Neuronal stem cell (in vitro differentiated cells): ENCODE results near the gene IFFO2.
A peak's percentile ranks its signal among the peaks of the same experiment; 100 is the strongest.

Experiments
- DNase-seq: peaks from one replicate; pipeline ENCODE4 v3.0.0-alpha.2; 2013; ENCODE audit warnings: low spot score
- H2AFZ ChIP-seq: one replicate; pipeline ENCODE4 v1.6.1; 2013; ENCODE audit warnings: mild to moderate bottlenecking, low read length, inconsistent platforms
- H2AK5ac ChIP-seq: 2 replicates; pipeline ENCODE4 v1.6.1; 2013; ENCODE audit warnings: low read depth, mild to moderate bottlenecking, inconsistent platforms, low read length, moderate library complexity, mixed read lengths
- H2BK120ac ChIP-seq: 2 replicates; pipeline ENCODE4 v1.6.1; 2013; ENCODE audit warnings: low read depth, mild to moderate bottlenecking, inconsistent platforms, low read length, moderate library complexity, mixed read lengths
- H2BK12ac ChIP-seq: one replicate; pipeline ENCODE4 v1.6.1; 2013; ENCODE audit warnings: low read length, inconsistent platforms
- H2BK15ac ChIP-seq: 2 replicates; pipeline ENCODE4 v1.6.1; 2013; ENCODE audit warnings: mild to moderate bottlenecking, low read length, inconsistent platforms, mixed read lengths
- H2BK5ac ChIP-seq: one replicate; pipeline ENCODE4 v1.6.1; 2013; ENCODE audit warnings: inconsistent platforms, mild to moderate bottlenecking, low read length, moderate library complexity
- H3K14ac ChIP-seq: one replicate; pipeline ENCODE4 v1.6.1; 2013; ENCODE audit warnings: low read length, inconsistent platforms
- H3K18ac ChIP-seq: 2 replicates; pipeline ENCODE4 v1.6.1; 2013; ENCODE audit warnings: low read length, inconsistent platforms
- H3K23ac ChIP-seq: 2 replicates; pipeline ENCODE4 v1.6.1; 2013; ENCODE audit warnings: low read depth, mild to moderate bottlenecking, mixed read lengths, low read length, inconsistent platforms; ENCODE audit not compliant: poor library complexity
- H3K27ac ChIP-seq: replicated peaks from 3 replicates; pipeline ENCODE4 v1.5.1; 2013; ENCODE audit warnings: low read length, inconsistent platforms
- H3K27me3 ChIP-seq, 3 experiments: 2 replicates each; pipeline ENCODE4 v1.6.1; 2013; ENCODE audit warnings: low read length in 3 of 3, mild to moderate bottlenecking in 2 of 3, inconsistent platforms in 1 of 3, low read depth in 1 of 3, mixed read lengths in 1 of 3, moderate library complexity in 1 of 3; ENCODE audit not compliant: control insufficient read depth in 3 of 3, insufficient read depth in 3 of 3
- H3K36me3 ChIP-seq, 2 donors: replicated peaks in 1 of 2; 2 replicates each; pipeline ENCODE4 v1.6.1; 2013; ENCODE audit warnings: low read length in 2 of 2; ENCODE audit not compliant: control insufficient read depth in 2 of 2, insufficient read depth in 2 of 2
- H3K4ac ChIP-seq: 2 replicates; pipeline ENCODE4 v1.6.1; 2013; ENCODE audit warnings: inconsistent platforms, mild to moderate bottlenecking, low read length, moderate library complexity
- H3K4me1 ChIP-seq, 2 donors: 1 replicate in 1 of 2; 2 replicates in 1 of 2; pipeline ENCODE4 v1.6.1; 2013; ENCODE audit warnings: low read length in 2 of 2, low read depth in 1 of 2; ENCODE audit not compliant: control insufficient read depth in 2 of 2, insufficient read depth in 1 of 2
- H3K4me2 ChIP-seq: one replicate; pipeline ENCODE4 v1.6.1; 2013; ENCODE audit warnings: mild to moderate bottlenecking, low read length, inconsistent platforms; ENCODE audit not compliant: insufficient read depth, poor library complexity, severe bottlenecking
- H3K4me3 ChIP-seq, 2 donors: 2 replicates each; pipeline ENCODE4 v1.5.1; 2013; ENCODE audit warnings: low read length in 2 of 2, mild to moderate bottlenecking in 2 of 2, inconsistent platforms in 1 of 2, moderate library complexity in 1 of 2
- H3K79me1 ChIP-seq: one replicate; pipeline ENCODE4 v1.6.1; 2013; ENCODE audit warnings: low read depth, mild to moderate bottlenecking, inconsistent platforms, low read length, moderate library complexity
- H3K9ac ChIP-seq: one replicate; pipeline ENCODE4 v1.6.1; 2013; ENCODE audit warnings: mild to moderate bottlenecking, low read depth, low read length, inconsistent platforms; ENCODE audit not compliant: poor library complexity
- H3K9me3 ChIP-seq, 2 donors: replicated peaks in 1 of 2; 2 replicates each; pipeline versions ENCODE3 to v1.6.1; 2013; ENCODE audit warnings: low read length in 2 of 2, mild to moderate bottlenecking in 2 of 2, inconsistent platforms in 1 of 2, low read depth in 1 of 2, mixed read lengths in 1 of 2, moderate library complexity in 1 of 2; ENCODE audit not compliant: control insufficient read depth in 2 of 2, insufficient read depth in 1 of 2
- H4K8ac ChIP-seq: one replicate; pipeline ENCODE4 v1.6.1; 2013; ENCODE audit warnings: low read depth, mild to moderate bottlenecking, inconsistent platforms, low read length, moderate library complexity
- H4K91ac ChIP-seq: one replicate; pipeline ENCODE4 v1.6.1; 2013; ENCODE audit warnings: low read length, low read depth, mild to moderate bottlenecking, inconsistent platforms; ENCODE audit not compliant: poor library complexity
- WGBS, 2 donors: extraction: QIAGEN DNeasy Blood & Tissue Kit; methylation state at CpG; one replicate each; pipeline ENCODE4 v1.1.7; 2013; ENCODE audit warnings: missing lambda C conversion rate in 2 of 2, mixed read lengths in 1 of 2; ENCODE audit not compliant: insufficient read length in 2 of 2, insufficient replicate concordance in 1 of 2; ENCODE audit errors: extremely low coverage in 2 of 2; 5-methylcytosine and 5-hydroxymethylcytosine counted together

Gene IFFO2

GRCh38 chr1:18928406-18928805, 28.1 kb downstream of the IFFO2 start:
- Histone ChIP-seq H3K4me1 (peaks cover 20 to 32% of the 10 kb centered on the region in 2 donors), H3K27ac (no peak overlapping the region), H3K4me3 (no peak overlapping the region), H2AFZ (no peak overlapping the region), H4K8ac (no peak overlapping the region), H3K14ac (no peak overlapping the region), H3K23ac (no peak overlapping the region), H3K9ac (no peak overlapping the region), H4K91ac (no peak overlapping the region), H3K4me2 (no peak overlapping the region), H2AK5ac (peak overlapping the region; percentile 71), H3K18ac (no peak overlapping the region), H3K9me3 (no peaks in the 10 kb centered on the region), H3K4ac (no peak overlapping the region), H2BK15ac (peak overlapping the region; percentile 10), H2BK120ac (no peak overlapping the region), H3K27me3 (no peaks in the 10 kb centered on the region), H2BK5ac (no peak overlapping the region), H3K79me1 (no peaks in the 10 kb centered on the region), H3K36me3 (no peaks in the 10 kb centered on the region), H2BK12ac (no peak overlapping the region)
- WGBS, 2 donors: no CpG with 5 or more reads among the region's 8 CpGs
- no peak for DNase-seq

- H3K4ac ChIP-seq: no peak overlapping the region
- H3K18ac ChIP-seq: no peak overlapping the region
- H3K27me3 ChIP-seq: no peaks in the 10 kb centered on the region
- no peak overlapping the region for H2BK120ac ChIP-seq
- no peaks in the 10 kb centered on the region for H3K36me3 ChIP-seq
- WGBS, 2 donors: no CpG with 5 or more reads among the region's 12 CpGs
- H3K14ac ChIP-seq: no peak overlapping the region
- H3K23ac ChIP-seq: no peak overlapping the region
- H4K8ac ChIP-seq: no peak overlapping the region
- peak overlapping the region; percentile 35 for H2BK15ac ChIP-seq
- H2BK5ac ChIP-seq: no peak overlapping the region
- H2AK5ac ChIP-seq: peak overlapping the region; percentile 23
- no peaks in the 10 kb centered on the region for H3K9me3 ChIP-seq
- peaks cover 26 to 39% of the 10 kb centered on the region in 2 donors for H3K4me1 ChIP-seq
- DNase-seq: no peak
- H2BK12ac ChIP-seq: no peak overlapping the region
- no peak overlapping the region for H4K91ac ChIP-seq
- no peak overlapping the region for H3K4me3 ChIP-seq
- no peak overlapping the region for H3K4me2 ChIP-seq
- H2AFZ ChIP-seq: no peak overlapping the region
- H3K79me1 ChIP-seq: no peaks in the 10 kb centered on the region
- H3K27ac ChIP-seq: no peak overlapping the region
- H3K9ac ChIP-seq: no peak overlapping the region
These were observed 28.7 kb downstream of the IFFO2 start for GRCh38 chr1:18927654-18928272.

GRCh38 chr1:18927082-18927653, 29.3 kb downstream of the IFFO2 start:
- H2BK5ac ChIP-seq: no peak overlapping the region
- no peak overlapping the region for H3K14ac ChIP-seq
- H2BK15ac ChIP-seq: peak overlapping the region; percentile 35
- peak overlapping the region; percentile 2 for H3K23ac ChIP-seq
- H4K91ac ChIP-seq: no peak overlapping the region
- no peak overlapping the region for H3K4me3 ChIP-seq
- peaks cover 31 to 45% of the 10 kb centered on the region in 2 donors for H3K4me1 ChIP-seq
- no peak overlapping the region for H4K8ac ChIP-seq
- H2BK12ac ChIP-seq: no peak overlapping the region
- no peak overlapping the region for H3K27ac ChIP-seq
- H3K36me3 ChIP-seq: no peaks in the 10 kb centered on the region
- no peak for DNase-seq
- peak overlapping the region; percentile 23 for H2AK5ac ChIP-seq
- peak overlapping the region; percentile 60 for H3K9ac ChIP-seq
- no peak overlapping the region for H2AFZ ChIP-seq
- H2BK120ac ChIP-seq: peak overlapping the region; percentile 14
- peak overlapping the region; percentile 31 for H3K18ac ChIP-seq
- WGBS, 2 donors: no CpG with 5 or more reads among the region's 16 CpGs
- peak overlapping the region; percentile 56 for H3K4ac ChIP-seq
- H3K27me3 ChIP-seq: no peaks in the 10 kb centered on the region
- no peak overlapping the region for H3K4me2 ChIP-seq
- H3K79me1 ChIP-seq: no peaks in the 10 kb centered on the region
- H3K9me3 ChIP-seq: no peaks in the 10 kb centered on the region

GRCh38 chr1:18926315-18927081, 30.0 kb downstream of the IFFO2 start:
- no peaks in the 10 kb centered on the region for H3K36me3 ChIP-seq
- H3K27me3 ChIP-seq: no peaks in the 10 kb centered on the region
- H3K23ac ChIP-seq: peak overlapping the region; percentile 67
- H3K18ac ChIP-seq: peak overlapping the region; percentile 92
- no peak overlapping the region for H2BK5ac ChIP-seq
- H2BK15ac ChIP-seq: peak overlapping the region; percentile 68
- peak overlapping the region; percentile 60 for H2AK5ac ChIP-seq
- DNase-seq: no peak
- H3K14ac ChIP-seq: no peak overlapping the region
- H3K79me1 ChIP-seq: no peaks in the 10 kb centered on the region
- H2BK12ac ChIP-seq: no peak overlapping the region
- peaks cover 36 to 45% of the 10 kb centered on the region in 2 donors for H3K4me1 ChIP-seq
- no peak overlapping the region for H3K27ac ChIP-seq
- no peaks in the 10 kb centered on the region for H3K9me3 ChIP-seq
- H4K8ac ChIP-seq: no peak overlapping the region
- H3K4ac ChIP-seq: no peak overlapping the region
- peak overlapping the region; percentile 57 for H3K9ac ChIP-seq
- H4K91ac ChIP-seq: no peak overlapping the region
- H3K4me3 ChIP-seq: no peak overlapping the region
- H2BK120ac ChIP-seq: no peak overlapping the region
- H3K4me2 ChIP-seq: no peak overlapping the region
- H2AFZ ChIP-seq: peak overlapping the region; percentile 72
- WGBS, 2 donors: no CpG with 5 or more reads among the region's 13 CpGs
